HEK293 (cell line): ENCODE measurements around the gene CNPY4.

Source experiments
- HOXD13 ChIP-seq: sonication (generic); formaldehyde crosslinking; IDR thresholded peaks from 2 replicates; pipeline ENCODE4 v1.8.0; 2022; ENCODE audit warnings: missing genetic modification reagents, borderline replicate concordance
- ZNF140 ChIP-seq: fragments of 450-650 bp; formaldehyde crosslinking; IDR thresholded peaks from 2 replicates; pipeline ENCODE4 v1.5.1; 2016; ENCODE audit warnings: missing biosample characterization, missing genetic modification characterization
- ZNF596 ChIP-seq: fragments of 450-650 bp; IDR thresholded peaks from 2 replicates; pipeline ENCODE4 v1.5.0; 2018; ENCODE audit warnings: missing biosample characterization, mild to moderate bottlenecking, missing genetic modification characterization, moderate library complexity
- ZNF621 ChIP-seq: fragments of 450-650 bp; formaldehyde crosslinking; IDR thresholded peaks from 2 replicates; pipeline ENCODE4 v1.5.1; 2017; ENCODE audit warnings: missing biosample characterization, missing genetic modification characterization
- ZNF791 ChIP-seq: fragments of 450-650 bp; formaldehyde crosslinking; IDR thresholded peaks from 2 replicates; pipeline ENCODE4 v1.5.1; 2016; ENCODE audit warnings: missing biosample characterization, missing genetic modification characterization
- TF ChIP-seq, protein P1 (sequence below): fragments of 450-650 bp; formaldehyde crosslinking; IDR thresholded peaks from 2 replicates; pipeline ENCODE4 v1.5.1; 2017; ENCODE audit warnings: missing biosample characterization, missing genetic modification characterization
- TF ChIP-seq, protein P2 (sequence below): fragments of 450-650 bp; formaldehyde crosslinking; IDR thresholded peaks from 2 replicates; pipeline ENCODE4 v1.5.1; 2016; ENCODE audit warnings: missing biosample characterization, missing genetic modification characterization

DNA sequence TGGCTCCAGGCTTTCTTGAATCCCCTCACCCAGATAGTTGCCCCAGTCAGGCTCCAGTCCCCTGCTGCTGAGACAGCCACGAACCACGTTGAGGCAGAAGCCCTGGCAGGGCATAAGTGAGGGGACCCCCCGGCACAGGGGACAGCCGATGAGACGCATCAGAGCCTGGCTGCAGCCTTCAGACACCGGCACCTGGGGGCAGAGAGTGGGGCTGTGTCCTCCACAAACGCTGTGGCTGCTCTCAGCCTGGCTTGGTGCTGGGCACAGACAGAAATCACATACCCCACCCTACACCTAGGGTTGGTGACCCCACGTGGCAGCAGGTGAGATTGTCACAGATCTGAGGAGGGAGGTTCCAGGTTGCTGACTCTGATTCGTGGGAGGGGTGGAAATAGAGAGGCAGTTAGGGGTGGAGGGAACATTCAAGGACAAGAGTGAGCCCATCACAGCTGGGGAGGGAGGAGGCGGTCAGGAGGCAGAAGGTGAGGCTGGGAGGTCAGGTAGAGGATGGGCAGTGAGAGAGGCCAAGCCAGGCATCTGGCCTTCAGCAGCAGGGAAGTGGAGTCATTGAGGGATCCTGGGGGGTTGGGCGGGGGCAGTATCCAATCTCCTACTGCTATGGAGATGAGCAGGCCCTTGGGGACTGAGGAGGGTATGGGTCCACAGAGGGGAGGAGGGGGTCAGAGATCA lies 54.5 kb downstream of the CNPY4 start:
- TF ChIP-seq ZNF791 (tag by site-specific recombination) (no peak), ZNF596 (tag by site-specific recombination) (no peak), ZNF140 (tag by site-specific recombination) (no peak), ZNF621 (no peak), HOXD13 (CRISPR knock-in tag) (no peak)
- TF ChIP-seq, protein P1, sequence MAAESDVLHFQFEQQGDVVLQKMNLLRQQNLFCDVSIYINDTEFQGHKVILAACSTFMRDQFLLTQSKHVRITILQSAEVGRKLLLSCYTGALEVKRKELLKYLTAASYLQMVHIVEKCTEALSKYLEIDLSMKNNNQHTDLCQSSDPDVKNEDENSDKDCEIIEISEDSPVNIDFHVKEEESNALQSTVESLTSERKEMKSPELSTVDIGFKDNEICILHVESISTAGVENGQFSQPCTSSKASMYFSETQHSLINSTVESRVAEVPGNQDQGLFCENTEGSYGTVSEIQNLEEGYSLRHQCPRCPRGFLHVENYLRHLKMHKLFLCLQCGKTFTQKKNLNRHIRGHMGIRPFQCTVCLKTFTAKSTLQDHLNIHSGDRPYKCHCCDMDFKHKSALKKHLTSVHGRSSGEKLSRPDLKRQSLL, result no peak
- TF ChIP-seq, protein P2, sequence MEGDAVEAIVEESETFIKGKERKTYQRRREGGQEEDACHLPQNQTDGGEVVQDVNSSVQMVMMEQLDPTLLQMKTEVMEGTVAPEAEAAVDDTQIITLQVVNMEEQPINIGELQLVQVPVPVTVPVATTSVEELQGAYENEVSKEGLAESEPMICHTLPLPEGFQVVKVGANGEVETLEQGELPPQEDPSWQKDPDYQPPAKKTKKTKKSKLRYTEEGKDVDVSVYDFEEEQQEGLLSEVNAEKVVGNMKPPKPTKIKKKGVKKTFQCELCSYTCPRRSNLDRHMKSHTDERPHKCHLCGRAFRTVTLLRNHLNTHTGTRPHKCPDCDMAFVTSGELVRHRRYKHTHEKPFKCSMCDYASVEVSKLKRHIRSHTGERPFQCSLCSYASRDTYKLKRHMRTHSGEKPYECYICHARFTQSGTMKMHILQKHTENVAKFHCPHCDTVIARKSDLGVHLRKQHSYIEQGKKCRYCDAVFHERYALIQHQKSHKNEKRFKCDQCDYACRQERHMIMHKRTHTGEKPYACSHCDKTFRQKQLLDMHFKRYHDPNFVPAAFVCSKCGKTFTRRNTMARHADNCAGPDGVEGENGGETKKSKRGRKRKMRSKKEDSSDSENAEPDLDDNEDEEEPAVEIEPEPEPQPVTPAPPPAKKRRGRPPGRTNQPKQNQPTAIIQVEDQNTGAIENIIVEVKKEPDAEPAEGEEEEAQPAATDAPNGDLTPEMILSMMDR (tag by site-specific recombination), result no peak
